Islet precursor cell (in vitro differentiated cells): ENCODE data around the gene WASHC4.

Experiments used
- DNase-seq: peaks from one replicate; pipeline ENCODE4 v3.0.0-alpha.2; 2018

The WASHC4 gene

DNA sequence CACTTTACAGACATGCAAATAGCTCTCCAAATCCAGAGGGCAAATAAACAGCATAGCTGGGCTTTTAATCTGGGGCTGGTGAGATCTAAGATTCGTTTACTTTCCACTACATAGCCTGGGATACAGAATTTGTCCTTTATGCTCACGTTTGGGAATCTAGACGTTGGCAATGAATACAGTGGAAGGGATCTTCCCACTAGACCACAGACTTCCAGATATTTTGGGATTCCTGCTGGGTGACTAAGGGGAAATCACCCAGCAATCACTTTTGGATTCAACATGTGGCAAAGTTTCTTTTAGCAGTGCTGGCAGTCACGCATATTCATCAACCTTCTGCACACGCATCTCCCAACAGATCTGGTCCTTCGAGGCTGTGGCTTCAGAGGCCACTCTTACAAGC, 104.9 kb downstream of the WASHC4 start:
- no peak for DNase-seq

DNA sequence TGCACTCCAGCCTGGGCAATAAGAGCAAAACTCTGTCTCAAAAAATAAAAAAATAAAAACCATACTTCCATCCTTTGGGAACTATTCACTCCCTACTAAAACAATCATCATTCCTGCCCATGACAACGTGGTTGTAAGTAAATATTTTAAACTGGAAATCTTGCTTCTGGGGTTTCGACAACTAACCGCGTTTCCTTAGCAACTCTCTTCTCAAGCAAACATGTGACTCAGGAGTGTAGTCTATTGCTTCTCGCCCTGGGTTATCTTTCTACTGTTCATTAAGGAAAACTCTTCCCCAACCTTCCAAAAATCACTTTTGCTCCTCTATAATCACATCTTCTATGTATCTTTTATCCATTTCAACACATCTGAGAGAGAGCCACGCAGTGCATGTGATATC, 106.6 kb downstream of the WASHC4 start:
- no peak for DNase-seq

DNA sequence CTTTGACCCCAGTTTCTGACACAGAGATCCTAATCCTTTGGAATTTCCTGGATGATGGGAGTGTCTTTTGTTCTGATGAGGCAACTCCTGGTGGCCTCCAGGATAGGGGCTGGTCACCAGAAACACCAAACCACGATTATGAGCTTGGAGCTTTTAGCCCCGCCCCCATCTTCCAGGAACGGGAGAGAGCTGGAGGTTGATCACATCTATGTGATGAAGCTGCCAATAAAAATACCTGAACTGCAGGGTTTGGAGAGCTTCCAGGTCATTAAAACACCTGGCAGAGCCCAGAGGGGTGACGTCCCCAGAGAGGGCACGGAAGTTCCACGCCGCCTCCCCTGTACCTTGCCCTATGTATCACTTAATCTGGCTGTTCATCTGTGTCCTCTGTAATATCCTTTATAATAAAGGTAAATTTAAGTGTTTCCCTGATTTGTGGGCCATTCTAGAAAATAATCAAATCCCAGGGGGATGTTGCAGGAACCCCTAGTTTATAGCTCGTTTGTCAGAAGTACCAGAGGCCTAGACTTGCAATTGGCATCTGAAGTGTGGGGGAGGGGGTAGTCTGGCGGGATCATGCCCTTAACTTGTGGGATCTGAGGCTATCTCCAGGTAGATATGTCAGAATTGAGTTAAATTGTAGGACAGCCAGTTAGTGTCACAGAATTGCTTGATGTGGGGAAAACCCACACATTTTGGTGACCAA, 107.3 kb downstream of the WASHC4 start:
- peak; percentile 71 for DNase-seq

DNA sequence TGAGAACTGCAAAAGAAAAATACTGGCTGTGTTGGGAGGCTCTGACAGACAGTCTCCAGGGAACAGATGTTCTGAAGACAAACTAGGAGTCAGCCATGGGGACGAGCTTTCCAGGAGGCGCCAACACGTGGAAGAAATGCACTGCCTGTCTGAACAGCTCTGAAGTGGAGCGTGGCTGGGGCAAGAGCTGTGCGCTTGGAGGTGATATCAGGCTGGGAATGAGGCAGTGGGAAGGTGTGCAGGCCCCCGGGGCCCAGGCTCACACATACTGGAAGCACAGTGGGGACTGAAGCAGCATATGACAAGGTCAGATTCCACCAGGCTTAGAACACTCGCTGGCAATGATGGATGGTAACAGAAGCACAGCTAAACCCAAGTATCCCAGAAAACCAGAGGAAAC, 110.9 kb downstream of the WASHC4 start:
- no peak for DNase-seq
